Upper lobe of right lung (tissue), 1 donor: ENCODE measurements around the gene ESRP2. TPM values are rescaled to one million over a fixed set of nuclear protein-coding genes. Genes with fewer than 3 reads are reported as not detected.
A peak's percentile ranks its signal among the peaks of the same experiment; 100 is the strongest.

ENCODE experiments used
- ATAC-seq: fragments of 200-7000 bp; cut with Tn5 transposase; one replicate; pipeline ENCODE4 v1.9.1; 2020; ENCODE audit warnings: mild to moderate bottlenecking, moderate library complexity
- DNase-seq: peaks from one replicate; pipeline ENCODE4 v3.0.0-alpha.2; 2020
- H3K27ac ChIP-seq: fragments of 200-600 bp; one replicate; pipeline ENCODE4 v1.8.0; 2022
- H3K27me3 ChIP-seq: fragments of 200-600 bp; one replicate; pipeline ENCODE4 v1.8.0; 2022; ENCODE audit warnings: mild to moderate bottlenecking
- H3K36me3 ChIP-seq: fragments of 200-600 bp; one replicate; pipeline ENCODE4 v1.8.0; 2022
- H3K4me1 ChIP-seq: fragments of 200-600 bp; one replicate; pipeline ENCODE4 v1.8.0; 2022
- H3K4me3 ChIP-seq: fragments of 200-600 bp; one replicate; pipeline ENCODE4 v1.8.0; 2022; ENCODE audit warnings: mild to moderate bottlenecking
- H3K9me3 ChIP-seq: fragments of 200-600 bp; one replicate; pipeline ENCODE4 v1.8.0; 2022
- CTCF ChIP-seq: fragments of 200-600 bp; IDR thresholded peaks from one replicate; pipeline ENCODE4 v1.8.0; 2022; ENCODE audit warnings: antibody characterized with exemption
- intact Hi-C: fragments of 100-400 bp; cut with DNase I; formaldehyde crosslinking; loops from one replicate; pipeline ENCODE4 v1.11.0; 2022
- total RNA-seq: library from RNA; stranded (reverse); fragmentation: NEBNext Ultra II Directional; extraction: Animal tissue kit (Norgen Biotek cat#: 25700); gene quantifications from one replicate; pipeline ENCODE4 v1.2.1, GENCODE V29; 2021
- donor health status: DM: no; HTN: yes; CAD: no; lungs with severe emphysema.

ESRP2 gene
- total RNA-seq, 1 donor from 2014 or later: 61.0 TPM

- ATAC-seq (no peak), DNase-seq (no peak)
- H3K36me3 ChIP-seq: peaks cover 76% of the 10 kb centered on the region
- no peaks in the 10 kb centered on the region for H3K9me3 ChIP-seq
- TF ChIP-seq CTCF: no peak
- no peak overlapping the region for H3K27ac ChIP-seq
- no peaks in the 10 kb centered on the region for H3K4me1 ChIP-seq
- intact Hi-C loops: no loop called here
- H3K27me3 ChIP-seq: no peaks in the 10 kb centered on the region
- no peak overlapping the region for H3K4me3 ChIP-seq
Measured at GRCh38 chr16:68188170-68188569, 47.8 kb downstream of the ESRP2 start.

GRCh38 chr16:68187505-68187904 lies 48.4 kb downstream of the ESRP2 start:
- no peaks in the 10 kb centered on the region for H3K4me1 ChIP-seq
- ATAC-seq: no peak
- DNase-seq: no peak
- intact Hi-C loops: no loop called here
- H3K27me3 ChIP-seq: no peaks in the 10 kb centered on the region
- H3K27ac ChIP-seq: no peak overlapping the region
- H3K4me3 ChIP-seq: no peak overlapping the region
- H3K9me3 ChIP-seq: no peaks in the 10 kb centered on the region
- TF ChIP-seq CTCF: no peak
- peaks cover 76% of the 10 kb centered on the region for H3K36me3 ChIP-seq

GRCh38 chr16:68186877-68187276 lies 49.0 kb downstream of the ESRP2 start:
- H3K4me1 ChIP-seq: no peaks in the 10 kb centered on the region
- H3K9me3 ChIP-seq: no peaks in the 10 kb centered on the region
- no peak for TF ChIP-seq CTCF
- ATAC-seq: peak; percentile 32
- no peak overlapping the region for H3K4me3 ChIP-seq
- no peak overlapping the region for H3K27ac ChIP-seq
- DNase-seq: no peak
- intact Hi-C loops: no loop called here
- H3K27me3 ChIP-seq: no peaks in the 10 kb centered on the region
- H3K36me3 ChIP-seq: peaks cover 78% of the 10 kb centered on the region

- ATAC-seq: no peak
- peaks cover 75% of the 10 kb centered on the region for H3K36me3 ChIP-seq
Measured at GRCh38 chr16:68183046-68183445, 52.9 kb downstream of the ESRP2 start.

GRCh38 chr16:68179855-68180254 lies 56.1 kb downstream of the ESRP2 start:
- intact Hi-C loops: no loop called here
- no peak for DNase-seq
- peaks cover 76% of the 10 kb centered on the region for H3K36me3 ChIP-seq

More at GRCh38 chr16:68183046-68183445, 52.9 kb downstream of the ESRP2 start:
- Histone ChIP-seq H3K4me3 (no peak overlapping the region), H3K27ac (no peak overlapping the region), H3K9me3 (no peaks in the 10 kb centered on the region), H3K27me3 (no peaks in the 10 kb centered on the region), H3K4me1 (no peaks in the 10 kb centered on the region)
- no peak for DNase-seq
- no peak for TF ChIP-seq CTCF
- intact Hi-C loops: no loop called here

More at GRCh38 chr16:68179855-68180254, 56.1 kb downstream of the ESRP2 start:
- Histone ChIP-seq H3K9me3 (no peaks in the 10 kb centered on the region), H3K4me1 (no peaks in the 10 kb centered on the region), H3K27ac (no peak overlapping the region), H3K4me3 (no peak overlapping the region), H3K27me3 (no peaks in the 10 kb centered on the region)
- TF ChIP-seq CTCF: no peak
- ATAC-seq: no peak
